Measurements from ENCODE around the gene ST8SIA6. TPM values are rescaled to one million over a fixed set of nuclear protein-coding genes. Genes with fewer than 3 reads are reported as not detected.

ST8SIA6 gene
- total and polyA plus RNA-seq, 9 of the 15 experiments (the other 6 are each of a cell fraction or from before 2014, with no cell fraction given), result 0.69 to 6.7 (median 5.0) TPM

- TF ChIP-seq ESRRA (IDR thresholded peaks at IDR 0.05; ENCODE audit: borderline replicate concordance, low read depth) (no peak), GATAD2B (IDR thresholded peaks at IDR 0.05; ENCODE audit: borderline replicate concordance) (no peak), NBN (IDR thresholded peaks at IDR 0.05; ENCODE audit: low read depth) (no peak), NFXL1 (CRISPR knock-in tag; IDR thresholded peaks at IDR 0.05) (no peak), KAT2B (IDR thresholded peaks at IDR 0.05; ENCODE audit: low read depth, low read length) (no peak), ZC3H8 (IDR thresholded peaks at IDR 0.05) (no peak), ZNF280A (IDR thresholded peaks at IDR 0.05; ENCODE audit: low read depth, partially characterized antibody) (no peak), KLF10 (CRISPR knock-in tag; IDR thresholded peaks at IDR 0.05) (no peak), ZNF511 (CRISPR knock-in tag; IDR thresholded peaks at IDR 0.05) (no peak), ZNF347 (CRISPR knock-in tag; IDR thresholded peaks at IDR 0.05; ENCODE audit: low read depth) (no peak), RB1 (IDR thresholded peaks at IDR 0.05; ENCODE audit: low read depth) (no peak), ELF4 (CRISPR knock-in tag; IDR thresholded peaks at IDR 0.05) (no peak), MTA1 (IDR thresholded peaks at IDR 0.05; ENCODE audit: borderline replicate concordance) (peak; percentile 96), ZNF449 (CRISPR knock-in tag; IDR thresholded peaks at IDR 0.05) (no peak), ZNF212 (CRISPR knock-in tag; IDR thresholded peaks at IDR 0.05) (no peak), CEBPG (CRISPR knock-in tag; IDR thresholded peaks at IDR 0.05) (no peak), CEBPG (tag; conservative IDR thresholded peaks at IDR 0.05 in 1 of 2, IDR thresholded peaks at IDR 0.05 in 1 of 2) (no peak), CHD1 (IDR thresholded peaks at IDR 0.05; ENCODE audit: low read length) (no peak), OTX1 (CRISPR knock-in tag; IDR thresholded peaks at IDR 0.05) (no peak), RAD21 (CRISPR knock-in tag; conservative IDR thresholded peaks at IDR 0.05 in 1 of 2, IDR thresholded peaks at IDR 0.05 in 1 of 2) (no peak), ZNF436 (CRISPR knock-in tag; IDR thresholded peaks at IDR 0.05) (no peak)
- TF ChIP-seq, protein P1, sequence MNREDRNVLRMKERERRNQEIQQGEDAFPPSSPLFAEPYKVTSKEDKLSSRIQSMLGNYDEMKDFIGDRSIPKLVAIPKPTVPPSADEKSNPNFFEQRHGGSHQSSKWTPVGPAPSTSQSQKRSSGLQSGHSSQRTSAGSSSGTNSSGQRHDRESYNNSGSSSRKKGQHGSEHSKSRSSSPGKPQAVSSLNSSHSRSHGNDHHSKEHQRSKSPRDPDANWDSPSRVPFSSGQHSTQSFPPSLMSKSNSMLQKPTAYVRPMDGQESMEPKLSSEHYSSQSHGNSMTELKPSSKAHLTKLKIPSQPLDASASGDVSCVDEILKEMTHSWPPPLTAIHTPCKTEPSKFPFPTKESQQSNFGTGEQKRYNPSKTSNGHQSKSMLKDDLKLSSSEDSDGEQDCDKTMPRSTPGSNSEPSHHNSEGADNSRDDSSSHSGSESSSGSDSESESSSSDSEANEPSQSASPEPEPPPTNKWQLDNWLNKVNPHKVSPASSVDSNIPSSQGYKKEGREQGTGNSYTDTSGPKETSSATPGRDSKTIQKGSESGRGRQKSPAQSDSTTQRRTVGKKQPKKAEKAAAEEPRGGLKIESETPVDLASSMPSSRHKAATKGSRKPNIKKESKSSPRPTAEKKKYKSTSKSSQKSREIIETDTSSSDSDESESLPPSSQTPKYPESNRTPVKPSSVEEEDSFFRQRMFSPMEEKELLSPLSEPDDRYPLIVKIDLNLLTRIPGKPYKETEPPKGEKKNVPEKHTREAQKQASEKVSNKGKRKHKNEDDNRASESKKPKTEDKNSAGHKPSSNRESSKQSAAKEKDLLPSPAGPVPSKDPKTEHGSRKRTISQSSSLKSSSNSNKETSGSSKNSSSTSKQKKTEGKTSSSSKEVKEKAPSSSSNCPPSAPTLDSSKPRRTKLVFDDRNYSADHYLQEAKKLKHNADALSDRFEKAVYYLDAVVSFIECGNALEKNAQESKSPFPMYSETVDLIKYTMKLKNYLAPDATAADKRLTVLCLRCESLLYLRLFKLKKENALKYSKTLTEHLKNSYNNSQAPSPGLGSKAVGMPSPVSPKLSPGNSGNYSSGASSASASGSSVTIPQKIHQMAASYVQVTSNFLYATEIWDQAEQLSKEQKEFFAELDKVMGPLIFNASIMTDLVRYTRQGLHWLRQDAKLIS (CRISPR knock-in tag; IDR thresholded peaks at IDR 0.05), result no peak
Measured at GRCh38 chr10:17386616-17387075, 67.7 kb downstream of the ST8SIA6 start (continued).

Measured in K562 (cell line).